SK-N-SH (cell line): ENCODE measurements around the gene WNK1. TPM values are rescaled to one million over a fixed set of nuclear protein-coding genes. Genes with fewer than 3 reads are reported as not detected.

Experiments
- CTCF ChIA-PET: fragments of 300-600, 350-600 bp; formaldehyde crosslinking; extraction: SDS; loops from one replicate; lab custom pipeline; 2021; lab: Yijun Ruan, JAX
- POLR2A ChIA-PET: fragments of 350-600 bp; sonication (Branson Sonifier 250); formaldehyde crosslinking; extraction: SDS; loops from one replicate; lab custom pipeline; 2020; ENCODE audit warnings: antibody characterized with exemption, inconsistent platforms; lab: Yijun Ruan, JAX
- DNase-seq: peaks from one replicate; pipeline ENCODE4 v3.0.0; 2012
- H2AFZ ChIP-seq: fragments of 200-600 bp; sonication (generic); 2 replicates; pipeline ENCODE4 v1.8.1; 2016; ENCODE audit warnings: antibody characterized with exemption, mild to moderate bottlenecking, low read depth
- H3F3A ChIP-seq: fragments of 200-600 bp; sonication (generic); replicated peaks from 2 replicates; pipeline ENCODE3; 2016; ENCODE audit warnings: antibody characterized with exemption, mild to moderate bottlenecking; ENCODE audit not compliant: insufficient read depth
- H3K27ac ChIP-seq, 2 experiments: fragments of 200-500 bp in 1 of 2; fragments of 200-600 bp in 1 of 2; sonication (Bioruptor generic) in 1 of 2; sonication (generic), shearing (Covaris generic) in 1 of 2; 2 replicates each; pipeline versions ENCODE4 v1.5.1 to v1.6.1; 2014 to 2016; ENCODE audit warnings: low read depth in 2 of 2, inconsistent platforms in 1 of 2, low read length in 1 of 2, mild to moderate bottlenecking in 1 of 2, mixed read lengths in 1 of 2
- H3K27me3 ChIP-seq: fragments of 200-600 bp; sonication (generic), shearing (Covaris generic); 2 replicates; pipeline ENCODE4 v1.6.1; 2016; ENCODE audit warnings: mixed run types; ENCODE audit not compliant: insufficient read depth
- H3K36me3 ChIP-seq, 2 experiments: fragments of 200-500 bp in 1 of 2; fragments of 200-600 bp in 1 of 2; sonication (Bioruptor generic) in 1 of 2; sonication (generic) in 1 of 2; replicated peaks in 1 of 2; 2 replicates each; pipeline versions ENCODE3 to v1.5.1; 2014 to 2016; ENCODE audit warnings: low read length in 1 of 2, mild to moderate bottlenecking in 1 of 2; ENCODE audit not compliant: insufficient read depth in 2 of 2, control insufficient read depth in 1 of 2
- H3K4me1 ChIP-seq, 2 experiments: fragments of 200-500 bp in 1 of 2; fragments of 200-600 bp in 1 of 2; sonication (Bioruptor generic) in 1 of 2; sonication (generic), shearing (Covaris generic) in 1 of 2; 2 replicates each; pipeline versions ENCODE4 v1.5.1 to v1.6.1; 2014 to 2016; ENCODE audit warnings: low read depth in 1 of 2, low read length in 1 of 2, mixed run types in 1 of 2; ENCODE audit not compliant: insufficient read depth in 2 of 2, control insufficient read depth in 1 of 2
- H3K4me2 ChIP-seq: fragments of 200-600 bp; sonication (generic), shearing (Covaris generic); 2 replicates; pipeline ENCODE4 v1.6.1; 2017; ENCODE audit warnings: mixed run types
- H3K4me3 ChIP-seq, 2 experiments: fragments of 200-500 bp in 1 of 2; fragments of 200-600 bp in 1 of 2; sonication (Bioruptor generic) in 1 of 2; sonication (generic), shearing (Covaris generic) in 1 of 2; 2 replicates each; pipeline versions ENCODE4 v1.5.1 to v1.8.1; 2014 to 2016; ENCODE audit warnings: low read depth in 2 of 2, inconsistent platforms in 1 of 2, low read length in 1 of 2, mild to moderate bottlenecking in 1 of 2, mixed read lengths in 1 of 2, moderate library complexity in 1 of 2
- H3K79me2 ChIP-seq: fragments of 200-600 bp; sonication (generic); 2 replicates; pipeline ENCODE4 v1.8.1; 2017; ENCODE audit warnings: mild to moderate bottlenecking; ENCODE audit not compliant: insufficient read depth
- H3K9ac ChIP-seq: fragments of 200-600 bp; sonication (generic); 2 replicates; pipeline ENCODE4 v1.6.1; 2017; ENCODE audit warnings: mixed run types
- H3K9me2 ChIP-seq: fragments of 200-600 bp; sonication (generic); 2 replicates; pipeline ENCODE4 v1.6.1; 2017; ENCODE audit warnings: mixed run types
- H3K9me3 ChIP-seq: fragments of 200-600 bp; sonication (generic); 2 replicates; pipeline ENCODE4 v1.6.1; 2017; ENCODE audit warnings: mixed run types, mild to moderate bottlenecking, moderate library complexity
- H4K20me1 ChIP-seq: fragments of 200-600 bp; sonication (generic); 2 replicates; pipeline ENCODE4 v1.6.1; 2017; ENCODE audit warnings: mild to moderate bottlenecking, mixed run types; ENCODE audit not compliant: insufficient read depth
- FOSL2 ChIP-seq: IDR thresholded peaks from 2 replicates; pipeline ENCODE4 v1.4.0; 2012; ENCODE audit warnings: low read depth, mild to moderate bottlenecking, moderate library complexity, borderline replicate concordance
- FOXM1 ChIP-seq: IDR thresholded peaks from 2 replicates; pipeline ENCODE4 v1.4.0; 2012; ENCODE audit warnings: low read depth, mild to moderate bottlenecking
- GATA2 ChIP-seq: sonication (generic); formaldehyde crosslinking; IDR thresholded peaks from 2 replicates; pipeline ENCODE4 v1.5.0; 2020; ENCODE audit warnings: mild to moderate bottlenecking, missing genetic modification reagents
- RAD21 ChIP-seq: IDR thresholded peaks from 2 replicates; pipeline ENCODE4 v1.6.1; 2012; ENCODE audit warnings: mild to moderate bottlenecking, low read length
- RCOR1 ChIP-seq: fragments of 150-350 bp; IDR thresholded peaks from 2 replicates; pipeline ENCODE4 v1.6.1; 2017; ENCODE audit warnings: antibody characterized with exemption, low read length
- SMC3 ChIP-seq: IDR thresholded peaks from 2 replicates; pipeline ENCODE4 v1.6.1; 2012; ENCODE audit warnings: low read depth, low read length, improper control_type of control experiment
- TCF12 ChIP-seq: IDR thresholded peaks from 2 replicates; pipeline ENCODE4 v1.4.0; 2012
- WGBS: methylation state at CpG from one replicate; pipeline ENCODE4 v1.1.6; 2017; ENCODE audit warnings: low lambda C conversion rate; 5-methylcytosine and 5-hydroxymethylcytosine counted together
- polyA plus RNA-seq, 3 experiments: library from polyadenylated mRNA; depleted of rRNA; stranded (reverse); fragments of >200 nt; gene quantifications; 2 replicates each; pipeline ENCODE4 v1.2.3, GENCODE V29; 2012

WNK1 gene
- polyA plus RNA-seq, 1 of the 3 experiments (the other 2 are of a cell fraction): 30.5 TPM

DNA sequence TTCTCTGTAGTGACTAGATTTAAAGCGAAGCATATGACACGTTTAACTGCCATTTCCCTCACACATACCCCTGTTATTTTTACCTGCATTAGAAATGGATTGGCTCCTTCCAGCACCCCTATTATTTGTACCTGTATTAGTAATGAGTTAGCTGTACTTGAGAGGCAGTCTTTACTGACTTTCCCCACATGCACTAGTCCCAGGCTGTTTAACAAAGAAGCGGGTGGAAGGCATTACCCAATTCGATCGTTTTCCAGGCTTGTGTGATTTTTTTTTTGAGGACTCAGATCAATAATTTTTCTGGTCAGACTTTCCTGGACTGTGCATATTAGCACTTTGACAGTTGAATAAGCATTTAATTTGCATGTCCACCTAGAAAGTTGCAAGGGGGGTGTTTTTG is 150.7 kb downstream of the WNK1 start:
- Histone ChIP-seq H3K9me2 (no peaks in the 10 kb centered on the region), H3K4me1 (peaks cover under 1 to 21% of the 10 kb centered on the region in 2 experiments; a peak in 3 of 4 replicates), H3K4me2 (no peak overlapping the region), H3K27me3 (no peaks in the 10 kb centered on the region), H3K36me3 (peaks cover 67 to 75% of the 10 kb centered on the region in 2 experiments), H3K27ac (peak overlapping the region in 1 of 2 experiments; percentile 88; a peak in 2 of 4 replicates), H3K4me3 (no peak overlapping the region), H2AFZ (no peak overlapping the region), H3K9me3 (no peaks in the 10 kb centered on the region), H3K79me2 (no peaks in the 10 kb centered on the region), H3K9ac (no peak overlapping the region), H4K20me1 (no peaks in the 10 kb centered on the region), H3F3A (peaks cover under 1% of the 10 kb centered on the region)
- CTCF ChIA-PET: interaction anchor here (1.2 to 1.5 kb wide), 2 partner anchors 20 to 327 kb away, joined by 3 to 5 read pairs; no protein-coding TSS in a partner anchor
- no peak for TF ChIP-seq TCF12
- 100% methylated on average over 5 of the region's 5 CpGs for WGBS
- POLR2A ChIA-PET: no interaction called here
- DNase-seq: no peak

DNA sequence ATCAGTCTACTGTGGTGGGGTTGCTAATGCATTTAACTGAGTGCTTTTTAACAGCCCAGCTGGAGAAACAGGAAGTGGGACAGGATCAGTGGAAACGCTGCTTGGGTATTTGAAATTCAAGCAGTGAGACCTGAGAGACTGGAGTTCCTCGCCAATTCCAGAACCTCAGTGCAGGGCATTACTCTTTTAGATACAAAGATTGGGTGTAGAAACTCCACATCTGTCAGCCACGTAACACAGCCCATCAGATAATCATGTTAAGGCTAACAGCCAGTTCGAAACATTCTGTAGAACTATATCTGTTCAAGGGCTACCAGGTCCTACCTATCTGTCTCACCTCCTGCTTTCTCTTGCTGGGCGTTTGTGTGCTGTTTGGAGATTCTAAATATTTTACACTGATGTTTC is 151.6 kb downstream of the WNK1 start:
- Histone ChIP-seq H3K4me2 (no peak overlapping the region), H4K20me1 (no peaks in the 10 kb centered on the region), H3K36me3 (peaks cover 62 to 84% of the 10 kb centered on the region in 2 experiments), H3K9ac (no peak overlapping the region), H3K9me3 (no peaks in the 10 kb centered on the region), H3K27ac (peak overlapping the region in 1 of 2 experiments; percentile 88; a peak in 2 of 4 replicates), H3K4me3 (no peak overlapping the region), H2AFZ (no peak overlapping the region), H3F3A (no peaks in the 10 kb centered on the region), H3K27me3 (no peaks in the 10 kb centered on the region), H3K4me1 (peaks cover 0 to 21% of the 10 kb centered on the region in 2 experiments; a peak in 3 of 4 replicates), H3K9me2 (no peaks in the 10 kb centered on the region), H3K79me2 (no peaks in the 10 kb centered on the region)
- WGBS: 77% methylated on average over 5 of the region's 5 CpGs
- TF ChIP-seq RAD21 (no peak), GATA2 (peak; percentile 61), RCOR1 (peak; percentile 6; the same call in 1 of the 2 replicates), FOXM1 (no peak), SMC3 (no peak)
- ChIA-PET POLR2A (interaction anchor here (0.9 kb wide), 1 partner anchor 45 kb away, joined by 3 read pairs; the partner anchor contains the start of gene RAD52), CTCF (interaction anchor here (0.7 to 1.5 kb wide), 7 partner anchors 21 to 334 kb away, joined by 3 to 6 read pairs (median 4); partner anchors contain the start of gene RAD52)
- DNase-seq: peak; percentile 38

DNA sequence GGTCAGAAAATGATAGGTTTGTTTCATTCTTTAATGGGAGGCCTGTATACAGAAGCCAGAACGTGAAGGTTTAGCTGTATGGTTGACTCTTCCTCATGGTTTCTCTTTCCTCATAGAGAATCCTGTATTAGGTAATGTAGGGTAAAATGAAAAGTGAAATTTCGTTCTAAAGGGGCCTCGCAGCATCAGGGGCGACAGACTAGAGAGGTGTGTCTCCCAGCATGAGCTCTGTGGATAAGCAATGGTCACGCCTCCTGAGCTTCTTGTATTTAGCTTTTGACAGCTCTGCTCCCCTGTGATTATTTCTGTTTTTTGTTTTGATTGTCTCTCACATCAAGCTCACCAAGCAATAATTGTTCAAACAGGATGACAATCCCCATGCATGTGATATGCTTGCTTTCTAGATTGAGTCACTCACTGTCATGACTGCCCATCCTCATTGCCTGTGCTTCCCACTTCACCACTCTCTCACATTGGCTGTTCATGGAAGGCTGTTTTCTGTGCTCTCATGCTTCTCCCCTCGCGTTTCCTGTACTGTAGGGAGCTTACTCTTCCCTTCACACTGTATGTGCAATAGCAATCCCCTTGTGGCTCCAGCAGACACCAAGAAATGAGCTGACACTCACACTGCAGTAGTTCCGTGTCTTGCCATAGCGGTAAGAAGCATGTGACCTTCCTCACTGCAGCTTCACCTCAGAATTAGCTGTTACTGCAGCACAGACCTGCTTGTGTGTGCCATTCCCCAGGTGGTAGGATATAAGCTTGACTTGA is 153.1 kb downstream of the WNK1 start:
- Histone ChIP-seq H3K79me2 (no peaks in the 10 kb centered on the region), H3K4me3 (no peak overlapping the region), H4K20me1 (no peaks in the 10 kb centered on the region), H3K4me2 (no peak overlapping the region), H3K27ac (peak overlapping the region in 1 of 2 experiments; percentile 88; a peak in 2 of 4 replicates), H3K27me3 (no peaks in the 10 kb centered on the region), H3K9ac (no peak overlapping the region), H3K4me1 (peaks cover 0 to 21% of the 10 kb centered on the region in 2 experiments; a peak in 3 of 4 replicates), H3K36me3 (peaks cover 62 to 91% of the 10 kb centered on the region in 2 experiments), H3K9me3 (no peaks in the 10 kb centered on the region), H3K9me2 (no peaks in the 10 kb centered on the region), H3F3A (no peaks in the 10 kb centered on the region), H2AFZ (no peak overlapping the region)
- no peak for DNase-seq
- ChIA-PET CTCF (interaction anchor here (1.2 to 3.6 kb wide), 4 partner anchors 9 to 335 kb away, joined by 3 to 19 read pairs (median 4); partner anchors contain the start of gene RAD52), POLR2A (no interaction called here)
- no peak for TF ChIP-seq FOSL2
- WGBS: 94% methylated on average over 9 of the region's 9 CpGs
